ENCODE data around the gene PACS2. TPM values are rescaled to one million over a fixed set of nuclear protein-coding genes. Genes with fewer than 3 reads are reported as not detected.

The PACS2 gene
- total and polyA plus RNA-seq, 2 experiments from 2014 or later, result 10.0 to 39.7 TPM

DNA sequence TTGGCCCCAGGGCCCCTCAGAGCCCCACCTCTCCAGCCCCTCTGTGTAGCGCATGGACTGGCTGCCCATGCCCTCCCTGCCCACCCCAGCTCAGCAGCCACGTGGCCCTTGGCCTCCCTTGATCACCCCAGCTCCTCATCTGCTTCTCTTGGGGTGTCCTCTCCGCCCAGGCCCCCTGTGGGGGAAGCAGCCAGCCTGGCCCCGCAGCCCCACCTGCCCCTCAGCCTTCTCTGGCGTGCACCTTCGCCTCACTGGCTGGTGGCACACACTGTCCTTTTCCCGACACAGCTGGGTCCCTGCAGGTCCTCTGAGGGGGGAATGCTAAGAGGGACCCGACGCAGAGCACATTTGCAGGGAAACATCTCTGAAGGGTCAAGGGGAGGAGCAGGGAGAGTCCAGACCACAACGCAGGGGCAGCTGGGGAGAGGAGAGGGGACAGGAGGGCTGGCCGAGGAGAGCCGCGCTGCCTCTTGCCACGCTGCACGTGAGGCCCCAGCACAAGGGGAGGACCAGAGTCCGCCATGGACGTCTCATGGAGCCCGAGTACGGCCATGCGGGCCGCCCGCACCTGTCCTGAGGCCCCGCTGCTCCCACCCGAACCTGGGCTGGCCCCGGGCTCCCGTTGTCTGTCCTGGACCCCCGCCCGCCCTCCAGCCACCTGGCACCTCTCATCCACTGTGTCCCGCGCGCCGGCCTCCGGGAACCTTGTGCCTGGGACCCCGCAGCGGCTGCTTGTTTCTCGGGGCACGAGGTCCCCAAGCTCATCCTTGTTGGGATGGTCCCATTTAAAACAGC, 36.1 kb downstream of the PACS2 start:
- no peaks in the 10 kb centered on the region for H3K4me1 ChIP-seq (ENCODE audit: insufficient read depth)
- no peaks in the 10 kb centered on the region for H3K36me3 ChIP-seq (ENCODE audit: low read depth)
- no peaks in the 10 kb centered on the region for H3K9me2 ChIP-seq (ENCODE audit: insufficient read depth)
- H3F3A ChIP-seq (ENCODE audit: insufficient read depth), result 0 out of 2 replicates have a peak, but pooled peaks cover 4% of the 10 kb centered on the region
- in situ Hi-C loops (cut with MboI), result no loop called here
- no peak overlapping the region for H3K27ac ChIP-seq
- 0 out of 2 replicates have a peak, but pooled peaks cover 5% of the 10 kb centered on the region for H4K20me1 ChIP-seq (ENCODE audit: insufficient read depth)
- H3K79me2 ChIP-seq (ENCODE audit: insufficient read depth), result peaks cover 3% of the 10 kb centered on the region; the same call in 1 of the 2 replicates
- H2AFZ ChIP-seq, result no peak overlapping the region
- no peaks in the 10 kb centered on the region for H3K27me3 ChIP-seq (replicated peaks; ENCODE audit: insufficient read depth)
- WGBS, 2 experiments (ENCODE audit: low coverage in 1 of 2, low lambda C conversion rate in 2 of 2, missing lambda C conversion rate in 2 of 2), result 94 to 95% methylated on average over 31 to 37 of the region's 37 CpGs
- TF ChIP-seq EZH2 (IDR thresholded peaks at IDR 0.05; ENCODE audit: insufficient read depth, poor library complexity, severe bottlenecking) (no peak), EZH2phosphoT487 (IDR thresholded peaks at IDR 0.05; ENCODE audit: insufficient read depth, low read depth) (no peak)
- no peaks in the 10 kb centered on the region for H3K9me3 ChIP-seq (ENCODE audit: low read depth)
- no peak overlapping the region for H3K9ac ChIP-seq
- H3K4me3 ChIP-seq, result no peak overlapping the region
- H3K4me2 ChIP-seq (ENCODE audit: unreplicated experiment), result no peak overlapping the region
- no peak for DNase-seq

DNA sequence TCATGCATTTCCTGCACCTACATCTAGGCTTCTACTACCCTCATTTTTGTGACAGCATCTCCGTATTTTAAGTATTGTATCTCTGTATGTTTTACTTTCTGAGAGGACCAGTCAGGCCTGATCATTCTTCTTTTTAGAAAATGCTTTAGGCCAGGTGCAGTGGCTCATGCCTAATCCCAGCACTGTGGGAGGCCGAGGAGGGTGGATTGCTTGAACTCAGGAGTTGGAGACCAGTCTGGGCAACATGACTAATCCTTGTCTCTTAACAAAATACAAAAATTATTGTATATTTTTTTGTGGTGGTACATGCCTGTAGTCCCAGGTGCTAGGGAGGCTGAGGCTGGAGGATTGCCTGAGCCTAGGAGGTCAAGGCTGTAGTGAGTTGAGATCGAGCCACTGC, 36.9 kb downstream of the PACS2 start:
- 91 to 96% methylated on average over 3 of the region's 3 CpGs for WGBS, 2 experiments (ENCODE audit: low coverage in 1 of 2, low lambda C conversion rate in 2 of 2, missing lambda C conversion rate in 2 of 2)
- no peaks in the 10 kb centered on the region for H3K79me2 ChIP-seq (ENCODE audit: insufficient read depth)
- no peak overlapping the region for H3K27ac ChIP-seq
- in situ Hi-C loops (cut with MboI), result no loop called here
- H3K27me3 ChIP-seq (replicated peaks; ENCODE audit: insufficient read depth), result no peaks in the 10 kb centered on the region
- TF ChIP-seq EZH2phosphoT487 (IDR thresholded peaks at IDR 0.05; ENCODE audit: insufficient read depth, low read depth) (no peak), EZH2 (IDR thresholded peaks at IDR 0.05; ENCODE audit: insufficient read depth, poor library complexity, severe bottlenecking) (no peak)
- H3K9ac ChIP-seq, result no peak overlapping the region
- H3K9me3 ChIP-seq (ENCODE audit: low read depth), result no peaks in the 10 kb centered on the region
- H3K9me2 ChIP-seq (ENCODE audit: insufficient read depth), result no peaks in the 10 kb centered on the region
- H2AFZ ChIP-seq, result no peak overlapping the region
- 0 out of 2 replicates have a peak, but pooled peaks cover 5% of the 10 kb centered on the region for H4K20me1 ChIP-seq (ENCODE audit: insufficient read depth)
- H3K4me1 ChIP-seq (ENCODE audit: insufficient read depth), result no peaks in the 10 kb centered on the region
- H3K4me2 ChIP-seq (ENCODE audit: unreplicated experiment), result no peak overlapping the region
- no peak overlapping the region for H3K4me3 ChIP-seq
- no peaks in the 10 kb centered on the region for H3K36me3 ChIP-seq (ENCODE audit: low read depth)
- no peak for DNase-seq
- 0 out of 2 replicates have a peak, but pooled peaks cover 4% of the 10 kb centered on the region for H3F3A ChIP-seq (ENCODE audit: insufficient read depth)

DNA sequence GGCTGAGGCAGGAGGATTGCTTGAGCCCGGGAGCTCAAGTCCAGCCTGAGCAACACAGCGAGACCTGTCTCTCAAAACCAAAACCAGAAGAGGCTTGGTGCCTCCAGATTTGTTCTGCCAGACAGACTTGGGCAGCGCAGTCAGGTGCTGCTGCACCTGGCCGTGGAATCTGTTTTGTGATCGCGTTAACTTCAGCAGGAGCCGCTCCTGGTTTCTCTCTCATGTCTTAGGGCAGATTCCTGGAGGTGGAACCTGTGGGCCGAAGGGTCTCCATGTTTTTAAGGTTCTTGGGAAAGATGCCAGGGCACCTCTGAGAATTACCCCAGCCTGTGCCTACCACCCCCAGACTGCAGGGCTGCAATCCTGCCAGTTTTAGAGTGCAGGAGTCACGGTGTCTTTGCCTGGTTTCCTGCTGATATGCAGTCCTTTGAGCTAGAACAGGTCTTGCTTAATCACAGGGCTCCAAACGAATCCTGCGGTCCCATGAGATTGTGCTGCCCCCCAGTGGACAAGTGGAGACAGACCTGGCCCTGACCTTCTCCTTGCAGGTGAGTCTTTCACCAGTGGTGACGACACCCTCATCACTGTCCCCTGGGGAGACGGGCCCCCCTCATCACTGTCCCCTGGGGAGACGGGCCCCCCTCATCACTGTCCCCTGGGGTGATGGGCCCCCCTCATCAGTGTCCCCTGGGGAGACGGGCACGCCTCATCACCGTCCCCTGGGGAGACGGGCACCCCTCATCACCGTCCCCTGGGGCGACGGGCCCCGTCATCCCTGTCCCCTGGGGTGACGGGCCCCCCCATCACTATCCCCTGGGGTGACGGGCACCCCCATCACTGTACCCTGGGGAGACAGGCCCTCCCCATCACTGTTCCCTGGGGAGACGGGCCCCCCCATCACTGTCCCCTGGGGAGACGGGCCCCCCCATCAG, 37.6 kb downstream of the PACS2 start:
- H3K9me3 ChIP-seq (ENCODE audit: low read depth), result no peaks in the 10 kb centered on the region
- H3K27ac ChIP-seq, result no peak overlapping the region
- 0 out of 2 replicates have a peak, but pooled peaks cover 5% of the 10 kb centered on the region for H4K20me1 ChIP-seq (ENCODE audit: insufficient read depth)
- in situ Hi-C loops (cut with MboI), result no loop called here
- WGBS, 2 experiments (ENCODE audit: low coverage in 1 of 2, low lambda C conversion rate in 2 of 2, missing lambda C conversion rate in 2 of 2), result 60 to 62% methylated on average over 13 to 25 of the region's 26 CpGs
- H3K27me3 ChIP-seq (replicated peaks; ENCODE audit: insufficient read depth), result no peaks in the 10 kb centered on the region
- DNase-seq, result peak; percentile 91
- no peak overlapping the region for H3K4me2 ChIP-seq (ENCODE audit: unreplicated experiment)
- no peaks in the 10 kb centered on the region for H3K4me1 ChIP-seq (ENCODE audit: insufficient read depth)
- no peaks in the 10 kb centered on the region for H3K9me2 ChIP-seq (ENCODE audit: insufficient read depth)
- H3K36me3 ChIP-seq (ENCODE audit: low read depth), result no peaks in the 10 kb centered on the region
- no peak overlapping the region for H3K4me3 ChIP-seq
- no peak for TF ChIP-seq EZH2phosphoT487 (IDR thresholded peaks at IDR 0.05; ENCODE audit: insufficient read depth, low read depth)
- TF ChIP-seq EZH2 (IDR thresholded peaks at IDR 0.05; ENCODE audit: insufficient read depth, poor library complexity, severe bottlenecking), result no peak
- no peak overlapping the region for H2AFZ ChIP-seq
- H3K9ac ChIP-seq, result no peak overlapping the region
- no peaks in the 10 kb centered on the region for H3K79me2 ChIP-seq (ENCODE audit: insufficient read depth)
- 0 out of 2 replicates have a peak, but pooled peaks cover 4% of the 10 kb centered on the region for H3F3A ChIP-seq (ENCODE audit: insufficient read depth)

DNA sequence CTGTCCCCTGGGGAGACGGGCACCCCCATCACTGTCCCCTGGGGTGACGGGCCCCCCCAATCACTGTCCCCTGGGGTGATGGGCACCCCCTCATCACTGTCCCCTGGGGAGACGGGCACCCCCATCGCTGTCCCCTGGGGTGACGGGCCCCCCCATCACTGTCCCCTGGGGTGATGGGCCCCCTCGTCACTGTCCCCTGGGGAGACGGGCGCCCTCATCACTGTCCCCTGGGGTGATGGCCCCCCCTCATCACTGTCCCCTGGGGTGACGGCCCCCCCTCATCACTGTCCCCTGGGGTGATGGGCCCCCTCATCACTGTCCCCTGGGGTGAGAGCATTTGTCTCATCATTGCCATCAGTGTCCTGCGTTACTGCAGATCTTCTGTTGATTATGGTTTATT, 38.6 kb downstream of the PACS2 start:
- WGBS, 2 experiments (ENCODE audit: low coverage in 1 of 2, low lambda C conversion rate in 2 of 2, missing lambda C conversion rate in 2 of 2), result 90 to 92% methylated on average over 1 to 10 of the region's 10 CpGs
- no peak for TF ChIP-seq EZH2 (IDR thresholded peaks at IDR 0.05; ENCODE audit: insufficient read depth, poor library complexity, severe bottlenecking)
- TF ChIP-seq EZH2phosphoT487 (IDR thresholded peaks at IDR 0.05; ENCODE audit: insufficient read depth, low read depth), result no peak

More for the DNA sequence above, 38.6 kb downstream of the PACS2 start:
- no peaks in the 10 kb centered on the region for H3K79me2 ChIP-seq (ENCODE audit: insufficient read depth)
- H3K4me3 ChIP-seq, result no peak overlapping the region
- H3K9me2 ChIP-seq (ENCODE audit: insufficient read depth), result no peaks in the 10 kb centered on the region
- no peak overlapping the region for H2AFZ ChIP-seq
- no peaks in the 10 kb centered on the region for H3K27me3 ChIP-seq (replicated peaks; ENCODE audit: insufficient read depth)
- in situ Hi-C loops (cut with MboI), result no loop called here
- no peak overlapping the region for H3K4me2 ChIP-seq (ENCODE audit: unreplicated experiment)
- no peaks in the 10 kb centered on the region for H3K4me1 ChIP-seq (ENCODE audit: insufficient read depth)
- H3K9me3 ChIP-seq (ENCODE audit: low read depth), result no peaks in the 10 kb centered on the region
- no peak overlapping the region for H3K9ac ChIP-seq
- no peak for DNase-seq
- no peak overlapping the region for H3K27ac ChIP-seq
- 0 out of 2 replicates have a peak, but pooled peaks cover 4% of the 10 kb centered on the region for H3F3A ChIP-seq (ENCODE audit: insufficient read depth)
- H3K36me3 ChIP-seq (ENCODE audit: low read depth), result no peaks in the 10 kb centered on the region
- H4K20me1 ChIP-seq (ENCODE audit: insufficient read depth), result 0 out of 2 replicates have a peak, but pooled peaks cover 5% of the 10 kb centered on the region

Data from GM23248 (cell line).